ENCODE data around the gene ISG15.
"Not testable (repeated sequence)": the region's sequence is repeated elsewhere in the genome, so short reads cannot be mapped to it uniquely, and the experiment has no call there.

The ISG15 gene

DNA sequence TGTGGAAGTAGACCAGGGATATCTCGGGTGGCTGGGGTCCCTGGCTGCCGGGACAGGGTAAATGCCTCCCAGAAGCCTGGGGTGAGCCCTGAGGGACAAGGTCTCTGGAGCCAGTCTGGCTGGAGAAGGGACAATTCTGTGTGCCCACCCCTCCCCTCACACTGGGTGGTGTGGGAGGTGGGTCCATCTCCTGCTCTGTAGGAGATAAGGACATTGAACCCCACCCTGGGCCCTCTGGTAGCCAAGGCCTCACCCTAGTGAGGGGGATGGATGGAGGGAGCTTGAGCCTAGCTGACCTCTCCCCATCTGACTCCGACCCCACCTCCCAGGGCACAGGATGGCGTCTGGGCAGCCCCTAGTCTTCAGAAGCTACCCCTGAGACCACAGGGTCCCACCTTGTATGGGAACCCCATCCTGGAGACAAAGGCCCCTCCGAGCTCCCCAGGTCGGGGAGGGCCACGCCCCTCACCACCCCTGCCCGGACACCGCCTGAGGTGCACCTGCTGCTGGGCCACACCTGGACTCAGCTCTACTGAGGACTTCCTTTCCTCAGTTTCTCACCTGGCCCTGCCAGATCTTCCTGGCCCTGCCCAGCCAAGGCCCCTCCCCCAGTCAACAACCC is 11.0 kb downstream of the ISG15 start:
- H3K4me3 ChIP-seq (ENCODE audit: low read depth, low read length), result no peak overlapping the region
- no peak for DNase-seq (ENCODE audit: low read depth)

DNA sequence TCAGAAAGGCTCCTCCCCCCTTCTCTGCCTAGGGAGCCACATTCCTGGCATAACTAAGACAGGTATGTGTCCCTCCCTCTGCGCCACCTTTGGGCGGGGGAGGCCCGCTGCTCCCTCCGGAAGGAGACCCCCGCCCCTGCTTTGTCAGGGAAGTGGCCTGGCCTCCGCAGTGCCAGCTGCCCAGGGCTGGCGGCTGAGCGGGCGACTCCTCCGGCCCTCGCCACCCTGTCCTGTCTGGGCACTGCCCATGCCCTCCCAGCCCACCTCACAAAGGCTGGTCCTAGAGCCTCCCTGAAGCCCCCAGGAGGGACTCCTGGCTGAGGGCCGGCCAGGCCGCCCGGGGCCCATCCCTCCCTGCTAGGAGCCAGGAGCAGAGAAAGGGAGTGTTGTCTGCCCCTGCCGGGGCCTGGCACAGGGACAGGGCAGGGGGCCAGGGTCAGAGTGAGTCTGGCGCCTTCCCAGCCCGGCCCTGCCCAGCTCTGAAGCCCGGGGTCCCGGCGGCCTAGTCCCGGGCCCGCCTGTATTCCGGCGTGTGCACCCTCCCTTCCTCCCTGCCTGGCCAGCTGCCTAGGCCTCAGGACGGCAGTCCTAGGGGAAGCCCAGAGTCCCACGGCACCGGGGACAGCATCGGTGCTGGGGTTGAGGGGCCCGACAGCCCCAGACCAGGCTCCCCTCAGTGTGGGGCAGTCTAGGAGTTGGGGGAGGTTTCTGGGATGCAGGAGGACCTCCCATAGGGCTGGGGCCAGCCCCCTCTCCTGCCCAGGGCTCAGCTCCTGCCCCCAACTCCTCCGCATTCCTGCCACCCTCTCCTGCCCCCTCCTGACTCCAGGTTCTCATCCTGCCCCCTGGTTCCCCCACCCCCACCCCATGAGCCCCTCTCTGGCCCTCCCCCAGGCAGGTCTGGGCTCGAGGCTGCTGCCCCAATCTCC is 11.7 kb downstream of the ISG15 start:
- H3K4me3 ChIP-seq (ENCODE audit: low read depth, low read length), result no peak overlapping the region
- no peak for DNase-seq (ENCODE audit: low read depth)

DNA sequence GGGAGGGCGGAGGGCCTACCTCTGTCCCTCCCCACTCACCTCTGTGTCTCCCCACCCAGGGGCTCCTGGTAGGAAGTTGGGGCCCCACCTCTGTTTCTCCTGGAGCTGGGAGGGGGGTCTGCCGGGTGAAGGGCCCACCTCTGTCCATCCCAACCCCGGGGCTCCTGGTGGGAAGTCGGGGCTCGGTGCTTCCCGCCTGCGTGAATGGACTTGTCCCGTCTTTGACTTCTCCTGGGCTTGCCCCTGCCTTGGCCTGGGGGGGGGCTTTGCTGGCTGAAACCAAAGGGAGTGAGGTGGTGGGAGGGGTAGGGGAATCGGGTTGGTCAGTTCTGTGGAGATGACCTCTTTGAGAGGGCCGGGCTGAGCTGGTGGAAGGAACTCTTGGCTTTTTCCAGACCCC is 12.4 kb downstream of the ISG15 start:
- no peak overlapping the region for H3K4me3 ChIP-seq (ENCODE audit: low read depth, low read length)
- DNase-seq (ENCODE audit: low read depth), result no peak

- DNase-seq (ENCODE audit: low read depth), result no peak
- no peak overlapping the region for H3K4me3 ChIP-seq (ENCODE audit: low read depth, low read length)
Observed at GRCh38 chr1:1026599-1027413, 13.5 kb downstream of the ISG15 start.

DNA sequence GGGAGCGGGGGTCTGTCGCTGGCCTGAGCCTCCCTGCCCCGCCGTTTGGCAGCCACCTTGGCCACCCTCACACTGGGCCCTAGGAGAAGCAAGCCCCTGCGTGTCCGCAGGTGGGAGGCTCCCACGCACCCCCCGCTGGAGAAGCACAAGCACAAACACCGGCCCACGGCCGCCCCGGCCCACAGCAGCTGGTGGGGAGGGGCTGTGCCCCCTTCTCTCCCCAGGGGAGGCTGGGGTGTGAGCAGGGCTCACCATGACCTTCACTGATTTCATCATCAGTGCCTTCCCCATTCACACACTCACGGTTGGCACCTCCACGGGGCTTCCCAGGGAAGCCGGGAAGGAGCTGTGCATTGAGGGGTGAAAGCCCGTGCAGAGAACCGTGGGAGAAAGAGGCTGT is 14.5 kb downstream of the ISG15 start:
- H3K4me3 ChIP-seq (ENCODE audit: low read depth, low read length), result no peak overlapping the region
- DNase-seq (ENCODE audit: low read depth), result no peak

DNA sequence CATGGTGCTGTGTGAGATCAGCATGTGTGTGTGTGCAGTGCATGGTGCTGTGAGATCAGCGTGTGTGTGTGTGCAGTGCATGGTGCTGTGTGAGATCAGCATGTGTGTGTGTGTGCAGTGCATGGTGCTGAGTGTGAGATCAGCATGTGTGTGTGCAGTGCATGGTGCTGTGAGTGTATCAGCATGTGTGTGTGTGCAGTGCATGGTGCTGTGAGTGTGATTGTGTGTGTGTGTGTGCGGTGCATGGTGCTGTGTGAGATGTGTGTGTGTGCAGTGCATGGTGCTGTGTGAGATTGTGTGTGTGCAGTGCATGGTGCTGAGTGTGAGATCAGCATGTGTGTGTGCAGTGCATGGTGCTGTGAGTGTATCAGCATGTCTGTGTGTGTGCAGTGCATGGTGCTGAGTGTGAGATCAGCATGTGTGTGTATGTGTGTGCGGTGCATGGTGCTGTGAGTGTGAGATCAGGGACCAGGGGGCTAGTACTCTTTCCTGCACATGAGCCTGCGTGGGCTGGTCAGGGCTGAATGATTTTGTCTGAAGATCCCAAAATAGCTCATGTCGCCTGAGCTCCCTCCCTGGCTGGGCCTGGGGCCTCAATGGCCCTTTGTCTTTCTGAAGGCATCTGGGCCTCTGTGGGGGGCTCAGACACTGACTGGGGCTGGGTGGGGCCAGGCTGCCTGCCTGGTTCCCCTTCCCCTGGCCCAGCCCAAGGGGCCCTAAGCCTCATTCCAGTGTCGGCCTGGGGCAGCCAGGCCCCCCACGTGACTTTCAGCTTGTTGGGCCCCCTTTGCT is 17.8 kb downstream of the ISG15 start:
- not testable (repeated sequence) for H3K4me3 ChIP-seq (ENCODE audit: low read depth, low read length); DNase-seq (ENCODE audit: low read depth)

GRCh38 chr1:1031659-1032235 is 18.4 kb downstream of the ISG15 start:
- no peak overlapping the region for H3K4me3 ChIP-seq (ENCODE audit: low read depth, low read length)
- DNase-seq (ENCODE audit: low read depth), result no peak

- peak overlapping the region; percentile 47 for H3K4me3 ChIP-seq (ENCODE audit: low read depth, low read length)
- DNase-seq (ENCODE audit: low read depth), result no peak
Observed at GRCh38 chr1:1032424-1032823, 19.1 kb downstream of the ISG15 start.

DNA sequence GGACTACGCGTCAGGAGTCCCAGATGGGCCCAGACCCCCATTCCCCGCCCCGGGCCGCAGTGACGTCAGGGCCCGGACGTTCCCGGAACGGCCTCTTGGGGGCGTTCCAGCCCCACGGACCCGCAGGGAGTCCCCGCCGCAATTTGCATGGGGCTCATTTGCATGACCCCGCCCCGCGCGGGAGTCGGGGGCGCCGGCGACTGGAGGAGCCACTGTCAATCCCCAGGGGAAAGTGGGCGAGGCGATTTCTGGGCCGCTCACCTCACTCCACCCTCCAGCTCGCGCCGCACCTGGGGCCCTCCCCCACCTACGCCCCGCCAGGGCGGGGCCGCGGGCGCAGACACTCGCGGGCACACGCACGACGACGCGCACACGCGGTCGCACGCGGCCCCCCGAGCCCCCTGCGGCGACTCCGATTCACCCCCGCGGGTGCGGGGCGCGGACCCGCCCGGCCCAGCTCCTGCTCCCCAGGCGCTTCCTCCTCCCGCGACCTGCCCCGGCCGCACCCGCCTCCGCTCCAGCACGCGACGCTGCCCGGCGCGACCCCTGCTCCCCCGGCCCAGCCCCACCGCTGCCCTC is 19.8 kb downstream of the ISG15 start:
- H3K4me3 ChIP-seq (ENCODE audit: low read depth, low read length), result peak overlapping the region; percentile 47

GRCh38 chr1:1033731-1034438 is 20.6 kb downstream of the ISG15 start:
- H3K4me3 ChIP-seq (ENCODE audit: low read depth, low read length), result peak overlapping the region; percentile 28
- DNase-seq (ENCODE audit: low read depth), result no peak

More for the DNA sequence above, 19.8 kb downstream of the ISG15 start:
- DNase-seq (ENCODE audit: low read depth), result peak; percentile 20

DNA sequence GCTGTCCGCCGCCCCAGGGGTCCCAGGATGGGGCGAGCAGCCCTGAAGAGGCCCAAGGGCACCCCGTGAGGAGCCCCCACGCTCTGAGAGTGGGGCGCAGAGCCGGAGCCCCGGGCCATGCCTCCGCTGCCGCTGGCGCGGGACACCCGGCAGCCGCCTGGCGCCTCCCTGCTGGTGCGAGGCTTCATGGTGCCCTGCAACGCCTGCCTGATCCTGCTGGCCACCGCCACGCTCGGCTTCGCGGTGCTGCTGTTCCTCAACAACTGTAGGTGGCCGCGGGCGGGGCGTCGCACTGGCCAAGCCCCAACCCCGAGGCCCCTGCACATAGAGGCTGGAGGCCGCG is 21.1 kb downstream of the ISG15 start:
- no peak for DNase-seq (ENCODE audit: low read depth)
- H3K4me3 ChIP-seq (ENCODE audit: low read depth, low read length), result no peak overlapping the region

- DNase-seq (ENCODE audit: low read depth), result no peak
Observed at GRCh38 chr1:1035291-1035943, 22.1 kb downstream of the ISG15 start.

DNA sequence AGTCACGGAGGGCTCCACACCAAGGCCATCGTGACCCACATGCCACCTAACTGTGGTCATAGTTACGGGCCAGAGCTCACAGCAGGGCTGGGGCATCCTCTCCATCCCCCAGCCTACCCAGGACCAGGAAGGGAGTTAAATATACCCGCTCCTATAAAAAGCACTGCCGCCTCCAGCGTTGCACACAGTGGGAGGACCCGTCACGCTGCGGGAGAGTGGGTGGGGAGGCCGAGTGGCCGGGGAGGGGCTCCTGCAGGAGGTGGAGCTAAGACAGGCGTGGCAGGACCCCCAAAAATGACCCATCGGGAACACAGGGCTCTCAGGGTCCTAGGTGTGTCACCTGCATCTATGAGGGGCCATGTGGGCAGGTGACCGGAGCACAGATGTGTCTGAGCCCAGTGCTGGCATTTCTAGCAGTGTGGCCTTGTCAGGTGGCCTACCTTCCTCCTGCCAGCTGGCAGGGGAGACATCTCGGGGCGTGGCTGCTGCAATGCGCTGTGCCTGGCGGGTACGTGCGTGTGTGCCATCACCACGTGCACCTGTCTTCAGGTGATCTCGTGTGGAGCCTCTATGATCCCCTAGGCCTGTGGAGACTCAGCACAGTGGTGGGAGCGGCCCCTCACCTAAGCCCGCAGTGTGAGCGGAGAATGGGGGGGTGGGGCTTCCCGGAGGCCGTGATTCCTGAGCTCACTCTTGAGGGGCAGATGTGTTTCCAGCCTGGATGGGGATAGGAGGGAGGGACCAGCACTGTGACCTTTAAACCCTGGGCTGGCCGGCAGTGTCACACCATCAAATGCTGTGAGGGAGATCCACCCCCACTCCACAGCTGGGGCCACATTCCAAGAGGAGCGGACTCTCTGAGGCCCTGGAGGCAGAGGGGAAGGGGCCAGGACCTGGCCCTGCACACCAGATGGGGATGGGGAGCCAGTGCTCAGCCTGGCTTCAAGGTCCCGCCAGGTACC is 24.4 kb downstream of the ISG15 start:
- H3K4me3 ChIP-seq (ENCODE audit: low read depth, low read length), result no peak overlapping the region
- DNase-seq (ENCODE audit: low read depth), result no peak

More at GRCh38 chr1:1035291-1035943, 22.1 kb downstream of the ISG15 start:
- no peak overlapping the region for H3K4me3 ChIP-seq (ENCODE audit: low read depth, low read length)

GRCh38 chr1:1038694-1039093 is 25.4 kb downstream of the ISG15 start:
- DNase-seq (ENCODE audit: low read depth), result no peak
- no peak overlapping the region for H3K4me3 ChIP-seq (ENCODE audit: low read depth, low read length)

DNA sequence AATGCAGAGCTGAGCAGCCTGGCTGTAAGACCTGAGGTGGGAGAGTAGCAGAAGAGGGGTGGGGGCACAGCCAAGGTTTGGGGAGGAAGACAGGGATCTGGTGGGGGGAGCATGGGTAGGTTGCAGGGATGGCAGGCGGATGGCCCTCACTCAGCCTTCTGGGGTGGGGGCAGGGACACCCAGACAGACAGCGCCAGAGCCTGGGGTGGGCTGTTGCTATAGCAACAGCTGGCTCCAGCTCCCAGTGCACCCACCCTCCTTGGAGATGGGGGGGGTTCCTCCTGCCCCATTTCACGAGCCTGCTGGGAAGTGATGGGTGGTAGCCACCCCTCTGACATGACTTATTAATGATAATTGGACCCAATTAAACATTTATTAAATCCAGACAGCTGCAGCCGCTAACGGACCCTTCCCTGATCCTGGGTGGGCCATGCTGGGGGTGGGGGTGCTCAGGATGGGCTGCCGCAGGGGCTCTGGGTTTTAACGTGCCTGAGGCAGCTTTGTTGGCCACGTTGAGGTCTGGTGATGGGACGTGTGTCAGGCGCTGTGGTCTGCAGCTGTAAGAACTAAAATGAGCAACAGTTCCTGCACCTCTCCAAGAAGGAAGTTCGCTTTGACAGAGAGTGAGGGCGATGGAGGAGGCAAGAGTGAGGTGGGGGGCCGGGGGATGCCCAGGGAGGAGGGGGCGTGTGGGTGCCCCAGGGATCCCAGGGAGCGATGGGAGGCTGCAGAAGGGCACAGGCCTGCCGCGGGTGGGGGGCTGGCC is 26.0 kb downstream of the ISG15 start:
- no peak for DNase-seq (ENCODE audit: low read depth)
- H3K4me3 ChIP-seq (ENCODE audit: low read depth, low read length), result no peak overlapping the region

Data from skeletal muscle cell (primary cell).